22Rv1 (cell line): ENCODE data around the gene ARL5C.

ENCODE experiments used
- H3K27ac ChIP-seq: fragments of 450-650 bp; 2 replicates; pipeline ENCODE4 v1.5.1; 2017
- CTCF ChIP-seq: fragments of 450-650 bp; IDR thresholded peaks from 2 replicates; pipeline ENCODE4 v1.5.1; 2017; ENCODE audit warnings: mild to moderate bottlenecking
- ZFX ChIP-seq: fragments of 450-650 bp; IDR thresholded peaks from 2 replicates; pipeline ENCODE4 v1.6.1; 2017; ENCODE audit warnings: antibody characterized with exemption, borderline replicate concordance

Gene ARL5C

DNA sequence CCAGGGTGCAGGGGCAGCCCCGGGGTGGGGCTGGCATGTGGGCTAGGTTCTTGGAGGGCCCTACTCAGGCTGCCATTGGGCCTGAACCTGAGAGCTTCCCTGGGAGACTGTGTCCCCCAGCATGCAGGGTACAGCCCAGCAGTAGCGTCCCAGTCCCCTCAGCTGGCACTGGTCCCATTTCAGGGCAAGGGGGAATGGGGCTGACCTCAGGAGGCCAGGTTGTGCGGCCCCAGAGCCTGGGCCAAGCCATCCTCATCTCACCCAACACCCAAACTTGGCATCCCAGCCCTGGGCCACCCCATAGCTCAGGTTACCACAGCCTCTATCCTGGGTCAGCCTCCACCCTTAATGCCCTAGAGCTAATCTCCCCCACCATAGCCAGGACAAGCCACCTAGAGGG, 20.8 kb downstream of the ARL5C start:
- no peak for TF ChIP-seq ZFX
- TF ChIP-seq CTCF, result no peak
- H3K27ac ChIP-seq, result no peak overlapping the region

GRCh38 chr17:39144416-39144840, 21.5 kb downstream of the ARL5C start:
- TF ChIP-seq ZFX (no peak), CTCF (no peak)
- no peak overlapping the region for H3K27ac ChIP-seq

DNA sequence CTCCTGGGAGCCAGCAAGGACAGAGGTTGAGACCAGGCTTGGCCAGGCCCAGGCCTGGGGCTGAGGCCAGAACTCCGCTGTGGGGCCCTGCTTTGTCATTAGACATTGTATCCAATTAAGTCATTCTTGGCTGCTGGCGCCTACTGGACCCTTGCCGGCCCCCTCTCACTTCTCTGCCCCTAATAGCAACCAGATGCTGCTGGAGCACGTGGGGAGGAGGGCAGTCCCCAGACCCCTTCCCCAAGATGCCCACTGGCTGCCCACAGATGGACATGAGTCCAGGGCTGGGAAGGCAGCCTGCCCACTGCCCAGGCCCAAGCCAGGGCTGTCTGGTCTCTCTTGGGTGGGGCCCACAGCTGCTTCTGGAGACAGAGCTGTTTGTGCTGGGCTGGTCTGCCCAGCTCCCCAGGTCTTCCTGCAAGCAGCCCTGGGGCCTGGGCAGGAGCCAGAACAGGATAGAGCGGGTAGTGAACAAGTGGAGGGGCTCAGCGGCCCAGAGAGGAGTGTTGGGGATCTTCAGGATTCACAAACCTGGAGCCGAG, 22.3 kb downstream of the ARL5C start:
- no peak overlapping the region for H3K27ac ChIP-seq
- TF ChIP-seq ZFX, result no peak
- no peak for TF ChIP-seq CTCF

DNA sequence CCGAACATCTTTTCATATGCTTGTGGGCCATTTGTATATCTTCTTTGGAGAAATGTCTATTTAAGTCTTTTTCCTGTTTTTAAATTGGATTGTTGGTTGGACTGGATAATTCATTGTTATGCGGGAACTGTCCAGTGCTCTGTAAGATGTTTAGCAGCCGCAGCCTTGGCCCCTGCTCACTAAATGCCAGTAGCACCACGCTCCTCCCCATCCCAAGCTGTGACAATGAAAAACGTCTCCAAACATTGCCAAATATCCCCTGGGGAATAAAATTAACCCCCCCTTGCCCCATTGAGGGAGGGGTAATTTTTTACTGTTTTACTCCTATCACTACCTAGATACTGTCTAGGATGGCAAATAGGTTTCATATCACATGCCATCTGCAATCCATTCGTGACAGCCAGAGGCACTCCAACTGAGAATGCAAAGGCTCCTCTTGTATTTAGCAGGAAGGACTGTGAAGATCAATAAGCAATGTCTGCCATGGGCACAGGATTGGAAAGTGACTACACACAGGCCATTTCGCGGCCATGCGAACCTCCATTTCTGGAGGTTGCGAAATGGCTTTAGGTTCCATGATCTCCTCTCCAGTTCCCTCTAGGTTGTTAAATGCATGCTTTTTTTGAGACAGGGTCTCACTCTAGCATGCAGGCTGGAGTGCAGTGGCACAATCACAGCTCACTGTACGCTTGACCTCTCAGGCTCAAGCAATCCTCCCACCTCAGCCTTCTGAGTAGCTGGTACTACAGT, 23.9 kb downstream of the ARL5C start:
- no peak overlapping the region for H3K27ac ChIP-seq
- TF ChIP-seq ZFX, result no peak
- no peak for TF ChIP-seq CTCF

GRCh38 chr17:39141294-39141693, 24.7 kb downstream of the ARL5C start:
- no peak overlapping the region for H3K27ac ChIP-seq
- no peak for TF ChIP-seq CTCF
- TF ChIP-seq ZFX, result no peak

GRCh38 chr17:39139561-39139960, 26.4 kb downstream of the ARL5C start:
- no peak for TF ChIP-seq CTCF
- no peak for TF ChIP-seq ZFX
- H3K27ac ChIP-seq, result no peak overlapping the region

DNA sequence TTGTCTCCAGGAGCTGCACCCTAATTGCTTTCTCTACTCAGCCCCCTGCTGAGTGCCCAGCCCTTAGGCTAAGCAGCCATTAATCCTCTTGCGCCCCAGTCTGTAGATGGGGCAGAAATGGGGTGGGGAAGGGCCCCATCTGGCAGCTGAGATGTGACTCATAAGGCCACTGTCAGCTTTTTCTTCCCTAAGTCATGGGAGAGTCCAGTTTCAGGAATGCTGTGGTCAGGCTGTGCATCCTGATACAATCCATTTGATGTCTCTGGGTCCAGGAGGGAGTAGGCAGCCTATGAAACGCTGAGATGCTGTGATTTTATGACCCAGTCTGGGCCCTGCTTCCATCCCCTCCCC, 26.8 kb downstream of the ARL5C start:
- H3K27ac ChIP-seq, result no peak overlapping the region
- TF ChIP-seq ZFX (no peak), CTCF (no peak)
